ENCODE data around the gene PTPN9.
A peak's percentile ranks its signal among the peaks of the same experiment; 100 is the strongest.
"Not testable (repeated sequence)": the region's sequence is repeated elsewhere in the genome, so short reads cannot be mapped to it uniquely, and the experiment has no call there.

Gene PTPN9

GRCh38 chr15:75532413-75533250 is 46.5 kb downstream of the PTPN9 start:
- DNase-seq (ENCODE audit: low read depth in 1 of 2, low spot score in 1 of 2), result no peak

GRCh38 chr15:75531041-75531450 is 48.1 kb downstream of the PTPN9 start:
- DNase-seq (ENCODE audit: low read depth in 1 of 2, low spot score in 1 of 2), result no peak

GRCh38 chr15:75530169-75530568 is 48.9 kb downstream of the PTPN9 start:
- DNase-seq (ENCODE audit: low read depth in 1 of 2, low spot score in 1 of 2), result no peak

GRCh38 chr15:75525756-75526155 is 53.4 kb downstream of the PTPN9 start:
- not testable (repeated sequence) for DNase-seq (ENCODE audit: low read depth in 1 of 2, low spot score in 1 of 2)

GRCh38 chr15:75523011-75523410 is 56.1 kb downstream of the PTPN9 start:
- no peak for DNase-seq (ENCODE audit: low read depth in 1 of 2, low spot score in 1 of 2)

- no peak for DNase-seq (ENCODE audit: low read depth in 1 of 2, low spot score in 1 of 2)
Measured at GRCh38 chr15:75517233-75517632, 61.9 kb downstream of the PTPN9 start.

GRCh38 chr15:75508840-75509532 is 70.1 kb downstream of the PTPN9 start:
- no peak for DNase-seq (ENCODE audit: low read depth in 1 of 2, low spot score in 1 of 2)

GRCh38 chr15:75502360-75502759 is 76.8 kb downstream of the PTPN9 start:
- DNase-seq (ENCODE audit: low read depth in 1 of 2, low spot score in 1 of 2), result no peak

- no peak for DNase-seq (ENCODE audit: low read depth in 1 of 2, low spot score in 1 of 2)
Measured at GRCh38 chr15:75493732-75494131, 85.4 kb downstream of the PTPN9 start.

GRCh38 chr15:75483961-75484360 is 95.2 kb downstream of the PTPN9 start:
- DNase-seq (ENCODE audit: low read depth in 1 of 2, low spot score in 1 of 2), result no peak

- not testable (repeated sequence) for DNase-seq (ENCODE audit: low read depth in 1 of 2, low spot score in 1 of 2)
Measured at GRCh38 chr15:75483556-75483955, 95.6 kb downstream of the PTPN9 start.

GRCh38 chr15:75483106-75483505 is 96.0 kb downstream of the PTPN9 start:
- DNase-seq (ENCODE audit: low read depth in 1 of 2, low spot score in 1 of 2), result no peak

- not testable (repeated sequence) for DNase-seq (ENCODE audit: low read depth in 1 of 2, low spot score in 1 of 2)
Measured at GRCh38 chr15:75480463-75480862, 98.7 kb downstream of the PTPN9 start.

GRCh38 chr15:75479670-75480069 is 99.4 kb downstream of the PTPN9 start:
- DNase-seq (ENCODE audit: low read depth in 1 of 2, low spot score in 1 of 2), result no peak

- not testable (repeated sequence) for DNase-seq (ENCODE audit: low read depth in 1 of 2, low spot score in 1 of 2)
Measured at GRCh38 chr15:75477094-75477493, 102.0 kb downstream of the PTPN9 start.

- no peak for DNase-seq (ENCODE audit: low read depth in 1 of 2, low spot score in 1 of 2)
Measured at GRCh38 chr15:75468913-75469598, 110.1 kb downstream of the PTPN9 start.

- DNase-seq (ENCODE audit: low read depth in 1 of 2, low spot score in 1 of 2), result no peak
Measured at GRCh38 chr15:75460646-75461045, 118.5 kb downstream of the PTPN9 start.

GRCh38 chr15:75459581-75459980 is 119.5 kb downstream of the PTPN9 start:
- no peak for DNase-seq (ENCODE audit: low read depth in 1 of 2, low spot score in 1 of 2)

GRCh38 chr15:75456710-75457109 is 122.4 kb downstream of the PTPN9 start:
- no peak for DNase-seq (ENCODE audit: low read depth in 1 of 2, low spot score in 1 of 2)

- peak; percentile 11 to 37 for DNase-seq (ENCODE audit: low read depth in 1 of 2, low spot score in 1 of 2)
Measured at GRCh38 chr15:75455982-75456531, 123.1 kb downstream of the PTPN9 start.

GRCh38 chr15:75455424-75455981 is 123.6 kb downstream of the PTPN9 start:
- DNase-seq (ENCODE audit: low read depth in 1 of 2, low spot score in 1 of 2), result peak; percentile 74 to 75

Data from activated T-helper 1 cell treated with anti-CD3 and anti-CD28 coated beads, Interleukin-2, amount 50 U/mL, for 16 hours (primary cell).